PC-9 (cell line): Measurements from ENCODE around the gene LSP1.
"Not testable (repeated sequence)": the region's sequence is repeated elsewhere in the genome, so short reads cannot be mapped to it uniquely, and the experiment has no call there.

ENCODE experiments used
- CTCF ChIP-seq: fragments of 200-600 bp; sonication (generic); conservative IDR thresholded peaks from 2 replicates; pipeline ENCODE4 v1.6.1; 2017; ENCODE audit warnings: mixed run types, antibody characterized with exemption, mild to moderate bottlenecking, moderate library complexity
- EZH2 ChIP-seq: fragments of 200-600 bp; sonication (generic); IDR thresholded peaks from 2 replicates; pipeline ENCODE4 v1.8.0; 2017; ENCODE audit warnings: antibody characterized with exemption, low read depth

- TF ChIP-seq CTCF, EZH2: not testable (repeated sequence)
Measured at GRCh38 chr11:1873813-1874150, 20.9 kb downstream of the LSP1 start.
